Head of caudate nucleus (tissue), 42 donors: ENCODE data around the gene KCTD5.
"Not testable (repeated sequence)": the region's sequence is repeated elsewhere in the genome, so short reads cannot be mapped to it uniquely, and the experiment has no call there.

ENCODE experiments used
- DNase-seq, 42 donors: peaks; one replicate each; pipeline versions ENCODE4 v3.0.0 to v3.0.0-alpha.2; 2020 to 2021; ENCODE audit warnings: mixed read lengths in 7 of 42
- intact Hi-C: fragments of 100-400 bp; cut with DNase I; formaldehyde crosslinking; loops from one replicate; pipeline ENCODE4 v1.15.0; 2022

KCTD5 gene

DNA sequence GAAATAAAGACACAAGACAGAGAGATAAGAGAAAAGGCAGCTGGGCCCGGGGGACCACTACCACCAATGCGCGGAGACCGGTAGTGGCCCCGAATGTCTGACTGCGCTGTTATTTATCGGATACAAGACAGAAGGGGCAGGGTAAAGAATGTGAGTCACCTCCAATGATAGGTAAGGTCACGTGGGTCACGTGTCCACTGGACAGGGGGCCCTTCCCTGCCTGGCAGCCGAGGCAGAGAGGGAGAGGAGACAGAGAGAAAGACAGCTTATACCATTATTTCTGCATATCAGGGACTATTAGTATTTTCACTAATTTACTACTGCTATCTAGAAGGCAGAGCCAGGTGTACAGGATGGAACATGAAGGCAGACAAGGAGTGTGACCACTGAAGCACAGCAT lies 12.7 kb upstream of the KCTD5 start:
- DNase-seq: not testable (repeated sequence)
- intact Hi-C loops: loop anchor here (10.0 kb wide), 1 partner anchor 145 kb away; the partner anchor contains the start of gene AMDHD2

DNA sequence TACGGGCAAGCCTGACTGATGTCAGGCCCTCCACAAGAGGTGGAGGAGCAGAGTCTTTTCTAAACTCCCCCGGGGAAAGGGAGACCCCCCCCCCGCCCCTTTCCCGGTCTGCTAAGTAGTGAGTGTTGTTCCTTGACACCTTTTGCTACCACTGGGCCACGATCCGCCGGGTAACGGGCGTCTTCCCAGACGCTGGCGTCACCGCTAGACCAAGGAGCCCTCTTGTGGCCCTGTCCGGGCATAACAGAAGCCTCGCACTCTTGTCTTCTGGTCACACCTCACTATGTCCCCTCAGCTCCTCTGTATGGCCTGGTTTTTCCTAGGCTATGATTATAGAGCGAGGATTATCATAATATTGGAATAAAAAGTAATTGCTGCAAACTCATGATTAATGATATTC lies 12.3 kb upstream of the KCTD5 start:
- peak; percentile 63 to 90 (median 79) for DNase-seq
- intact Hi-C loops: not testable (repeated sequence)

DNA sequence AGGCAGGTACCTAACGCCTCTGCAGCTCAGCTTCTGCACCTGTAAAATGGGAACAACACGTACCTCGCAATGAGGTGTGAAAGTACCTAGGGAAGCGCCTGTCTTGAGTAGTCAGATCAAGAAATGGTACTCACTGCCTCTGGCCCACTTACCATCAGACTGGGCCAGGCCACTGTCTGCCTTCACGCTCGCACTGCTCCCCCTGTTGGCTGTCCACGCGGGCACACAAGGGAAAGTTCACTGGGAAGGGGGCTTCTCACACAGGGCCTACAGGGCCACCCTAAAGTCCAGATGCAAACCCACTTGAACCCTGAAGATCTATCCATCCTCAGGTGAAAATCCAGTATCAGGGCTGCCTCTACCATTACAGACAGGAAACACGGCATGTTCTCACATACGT lies 11.1 kb upstream of the KCTD5 start:
- DNase-seq: peak in 2 of 42 donors; percentile 12 to 37
- intact Hi-C loops: not testable (repeated sequence)

DNA sequence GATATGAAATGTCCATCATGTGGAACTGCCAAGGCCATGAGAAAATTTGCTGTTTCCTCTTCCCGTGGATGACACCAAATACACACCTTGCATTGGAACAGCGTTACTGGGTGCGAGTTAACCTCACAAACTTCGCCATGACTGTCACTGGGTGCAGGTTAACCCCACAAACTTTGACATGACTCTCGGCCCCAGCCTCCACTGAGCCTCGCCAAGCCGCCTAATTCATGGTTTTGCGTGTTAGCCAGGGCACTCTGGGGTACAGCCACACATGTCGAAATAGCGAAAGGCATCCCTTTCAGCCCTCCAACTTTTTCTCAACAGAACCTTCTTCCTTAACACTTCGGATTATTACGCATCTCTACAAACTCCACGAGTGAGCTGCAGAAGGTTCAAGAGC lies 10.6 kb upstream of the KCTD5 start:
- DNase-seq: peak in 2 of 42 donors; percentile 6 to 35
- intact Hi-C loops: no loop called here

DNA sequence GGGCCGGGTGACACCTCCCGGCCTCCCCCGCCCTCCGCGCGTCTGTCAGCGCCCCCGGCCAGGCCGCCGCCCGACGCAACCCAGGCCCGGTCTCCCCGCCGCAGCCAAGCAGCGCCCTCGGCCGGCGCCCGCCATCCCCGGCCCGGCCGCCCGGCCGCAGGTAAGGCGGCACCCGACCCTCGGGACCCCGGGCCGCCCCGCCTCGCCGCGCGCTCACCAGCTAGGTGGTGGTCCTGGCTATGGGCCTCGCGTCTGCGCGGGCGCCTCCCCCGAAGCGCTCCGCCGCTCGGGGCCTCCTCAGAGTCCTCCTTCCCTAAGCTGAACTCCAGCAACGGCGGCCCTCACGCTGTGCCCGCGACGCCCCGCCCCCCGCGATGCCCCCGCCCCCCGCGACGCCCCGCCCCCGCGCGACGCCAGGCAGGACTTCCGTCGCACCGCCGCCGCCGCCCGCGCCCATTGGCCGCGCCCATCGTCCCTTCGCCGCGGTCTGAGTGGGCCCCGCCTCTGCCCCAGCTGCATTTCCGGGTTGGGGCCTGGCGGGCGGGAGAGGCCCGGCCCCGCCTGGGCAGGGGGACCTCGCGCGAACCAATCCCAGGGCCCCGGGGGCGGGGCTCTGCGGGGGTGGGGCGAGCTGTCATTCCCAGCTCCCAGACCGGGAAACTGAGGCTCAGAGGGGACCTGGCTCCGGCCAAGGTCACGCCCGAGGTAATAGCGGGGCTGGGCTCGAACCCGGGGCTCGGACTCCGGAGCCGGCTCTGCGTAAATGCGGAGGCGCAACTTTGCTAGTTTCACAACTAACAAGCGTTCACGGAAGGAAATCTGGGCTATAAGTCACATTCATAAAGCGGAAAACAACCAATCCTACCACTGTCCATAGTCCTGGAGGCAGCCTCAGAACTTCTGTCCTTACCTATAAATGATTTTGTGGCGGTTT lies 9.0 kb upstream of the KCTD5 start:
- intact Hi-C loops: no loop called here
- peak; percentile 84 to 100 (median 97) for DNase-seq

DNA sequence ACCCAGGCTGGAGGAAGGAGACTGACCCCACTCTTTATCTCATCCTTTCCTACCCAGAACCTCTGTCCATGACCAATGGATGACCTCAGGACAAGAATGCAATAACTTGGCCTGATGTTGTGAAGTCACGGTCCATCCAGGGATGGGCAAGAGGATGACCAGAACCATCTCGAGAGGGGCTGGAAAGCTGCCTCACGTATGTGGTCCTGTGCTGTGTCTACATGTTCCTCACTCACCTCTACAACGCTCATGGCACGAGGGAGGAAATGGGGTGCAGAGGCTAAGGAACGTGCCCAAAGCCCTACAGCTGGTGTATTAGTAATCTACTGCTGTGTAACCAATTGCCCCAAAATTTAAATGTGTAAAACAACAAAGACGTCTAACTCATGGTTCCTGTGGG lies 7.3 kb upstream of the KCTD5 start:
- no peak for DNase-seq
- intact Hi-C loops: no loop called here

DNA sequence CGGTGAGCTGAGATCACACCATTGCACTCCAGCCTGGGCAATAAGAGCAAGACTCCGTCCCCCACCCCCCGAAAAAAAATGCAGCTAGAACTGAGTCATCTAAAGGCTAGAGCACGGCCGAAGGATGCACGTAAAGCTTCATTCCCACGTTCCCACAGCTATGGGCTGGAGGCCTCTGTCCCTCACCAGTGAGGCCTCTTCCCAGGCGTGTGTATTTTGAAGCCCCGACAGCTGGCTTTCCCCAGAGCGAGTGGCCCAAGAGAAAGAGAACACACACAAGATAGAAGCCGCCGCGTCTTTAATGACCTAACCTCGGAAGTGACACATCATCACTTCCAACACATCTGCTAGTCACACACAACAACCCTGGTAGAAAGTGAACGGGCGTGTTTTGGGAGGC lies 6.6 kb upstream of the KCTD5 start:
- intact Hi-C loops: no loop called here
- DNase-seq: peak in 1 of 42 donors; percentile 4

DNA sequence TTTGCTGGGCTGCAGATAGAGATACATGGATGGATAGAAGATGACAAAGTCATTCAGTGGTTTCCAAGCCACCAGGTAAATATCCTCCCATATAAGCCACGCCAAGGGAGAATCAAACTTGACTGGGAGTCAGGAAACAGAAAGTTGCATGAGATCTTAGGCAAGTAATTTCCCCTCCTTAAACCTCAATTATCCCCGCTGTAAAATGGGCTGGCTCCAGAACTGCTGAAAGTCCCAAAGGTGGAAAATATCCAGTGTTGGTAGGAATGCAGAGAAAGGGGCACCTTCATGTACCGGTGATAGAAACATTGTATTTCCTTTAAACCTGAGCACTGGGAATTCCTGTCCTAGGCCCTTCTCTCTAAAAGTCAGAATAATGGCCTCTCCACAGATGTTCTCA lies 5.4 kb upstream of the KCTD5 start:
- intact Hi-C loops, DNase-seq: not testable (repeated sequence)

DNA sequence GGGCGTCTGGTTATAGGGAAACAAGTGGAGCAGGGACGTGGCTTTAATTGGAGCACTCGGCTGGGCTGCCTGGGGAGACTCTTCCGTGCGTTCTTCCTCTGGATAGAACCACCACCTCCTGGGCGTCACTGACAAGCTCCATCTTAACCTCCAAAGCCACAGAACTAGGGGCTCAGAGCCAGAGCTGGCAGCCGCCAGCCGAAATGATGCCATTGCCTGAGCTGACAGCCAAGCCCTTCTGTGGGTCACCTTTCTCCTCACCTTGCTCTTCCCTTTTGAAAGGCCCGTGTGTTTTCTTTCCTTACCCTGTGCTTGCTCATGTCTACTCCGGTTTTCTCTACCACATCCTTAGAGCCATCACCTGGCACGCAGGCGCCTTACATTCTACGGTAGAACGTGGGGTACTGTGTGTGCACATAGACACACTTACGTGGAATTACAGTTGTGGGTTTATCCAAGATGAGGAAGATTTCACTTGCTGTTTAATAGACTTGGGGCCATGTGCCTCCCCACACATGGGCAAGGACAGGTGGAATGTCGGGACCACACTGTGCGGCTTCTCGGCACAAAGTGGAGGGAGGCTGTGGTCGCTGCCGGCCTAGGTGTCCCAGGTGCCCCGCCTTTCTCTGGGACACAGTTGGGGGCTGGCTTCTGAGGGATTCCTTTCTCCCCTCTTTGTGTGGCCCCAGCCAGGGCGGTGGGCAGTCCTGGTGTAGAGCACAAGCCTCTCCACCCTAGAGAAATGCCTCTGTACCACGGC lies 3.9 kb upstream of the KCTD5 start:
- DNase-seq, intact Hi-C loops: not testable (repeated sequence)

DNA sequence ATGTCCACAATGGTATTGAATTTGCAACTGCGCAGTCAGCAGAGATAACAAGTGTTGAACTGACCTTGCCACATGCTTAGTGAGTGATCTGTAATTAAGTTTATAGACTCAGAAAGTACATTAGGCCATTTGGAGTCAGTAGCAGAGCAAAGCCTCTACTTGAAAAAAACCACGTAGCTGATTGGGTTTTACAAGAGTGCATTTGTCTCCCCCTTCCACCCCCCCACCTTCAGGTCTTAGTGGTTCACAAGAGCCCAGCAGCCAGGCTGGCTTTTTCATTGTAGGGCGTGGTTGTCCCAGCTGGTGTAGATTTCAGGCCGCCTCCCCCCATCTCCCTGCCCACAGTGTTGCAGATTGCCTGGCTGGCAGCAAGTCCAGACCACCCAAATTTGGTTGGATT lies 2.4 kb upstream of the KCTD5 start:
- intact Hi-C loops: not testable (repeated sequence)

DNA sequence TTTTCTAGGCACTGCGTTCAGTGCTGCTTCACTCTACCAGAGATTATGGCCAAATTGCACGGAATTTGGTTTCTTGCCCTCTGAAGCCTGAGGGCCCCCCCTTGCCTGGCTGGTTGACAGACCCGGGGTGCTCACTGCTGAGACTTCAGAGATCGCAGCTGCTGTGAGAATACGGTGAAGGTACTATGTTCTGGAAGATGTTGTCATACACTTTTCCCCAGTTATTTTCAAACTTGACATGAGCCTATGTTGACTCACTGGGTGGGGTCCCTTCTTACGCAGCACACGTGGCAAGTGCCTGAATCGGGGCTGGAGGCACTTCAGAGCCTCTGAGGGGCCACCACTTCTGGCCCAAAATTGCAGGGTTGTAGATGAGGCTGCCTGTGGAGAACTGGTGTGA lies 2.0 kb upstream of the KCTD5 start:
- DNase-seq, intact Hi-C loops: not testable (repeated sequence)

More for the DNA sequence above, 2.4 kb upstream of the KCTD5 start:
- DNase-seq: peak in 2 of 42 donors; percentile 9 to 10

DNA sequence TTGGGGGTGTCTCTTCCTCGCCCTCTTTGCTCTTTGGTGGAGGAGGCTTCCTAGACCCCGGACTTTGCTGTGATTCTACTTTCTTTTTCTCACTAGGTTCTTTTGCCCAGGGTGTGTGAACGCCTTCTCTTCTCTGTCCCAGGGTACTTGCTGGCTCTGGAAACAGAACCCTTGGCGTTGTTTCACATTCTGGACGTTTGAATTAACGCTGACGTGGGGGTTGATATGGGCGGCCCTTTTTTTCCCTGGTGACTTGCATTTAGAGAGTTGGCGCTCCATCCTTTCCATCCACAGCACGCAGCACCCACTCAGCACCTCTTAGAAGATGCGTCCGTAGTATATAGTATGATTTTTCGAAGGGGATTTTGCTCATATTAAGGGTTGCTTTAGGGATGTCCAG lies 718 bp downstream of the KCTD5 start:
- intact Hi-C loops: not testable (repeated sequence)

DNA sequence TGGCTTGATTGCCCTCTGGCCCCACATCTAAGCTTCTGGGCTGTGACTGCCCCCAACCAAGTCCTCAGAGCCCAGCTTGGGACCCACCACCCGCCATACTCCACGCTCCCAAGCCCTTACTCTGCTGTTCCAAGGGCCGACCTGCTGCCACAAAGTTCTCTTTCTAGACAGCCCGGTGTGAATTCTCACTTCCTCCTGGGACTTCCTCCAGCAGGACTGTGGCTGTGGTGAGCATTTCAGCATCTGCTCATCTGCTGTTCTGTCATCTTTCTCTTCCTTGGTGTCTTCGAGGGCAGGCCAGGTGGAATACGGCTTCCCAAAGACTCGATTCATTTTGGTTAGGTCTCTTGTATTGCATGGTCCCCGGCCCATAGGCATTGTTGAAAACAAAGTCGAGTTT lies 3.8 kb downstream of the KCTD5 start:
- intact Hi-C loops, DNase-seq: not testable (repeated sequence)

More for the DNA sequence above, 718 bp downstream of the KCTD5 start:
- DNase-seq: peak in 1 of 42 donors; percentile 21

DNA sequence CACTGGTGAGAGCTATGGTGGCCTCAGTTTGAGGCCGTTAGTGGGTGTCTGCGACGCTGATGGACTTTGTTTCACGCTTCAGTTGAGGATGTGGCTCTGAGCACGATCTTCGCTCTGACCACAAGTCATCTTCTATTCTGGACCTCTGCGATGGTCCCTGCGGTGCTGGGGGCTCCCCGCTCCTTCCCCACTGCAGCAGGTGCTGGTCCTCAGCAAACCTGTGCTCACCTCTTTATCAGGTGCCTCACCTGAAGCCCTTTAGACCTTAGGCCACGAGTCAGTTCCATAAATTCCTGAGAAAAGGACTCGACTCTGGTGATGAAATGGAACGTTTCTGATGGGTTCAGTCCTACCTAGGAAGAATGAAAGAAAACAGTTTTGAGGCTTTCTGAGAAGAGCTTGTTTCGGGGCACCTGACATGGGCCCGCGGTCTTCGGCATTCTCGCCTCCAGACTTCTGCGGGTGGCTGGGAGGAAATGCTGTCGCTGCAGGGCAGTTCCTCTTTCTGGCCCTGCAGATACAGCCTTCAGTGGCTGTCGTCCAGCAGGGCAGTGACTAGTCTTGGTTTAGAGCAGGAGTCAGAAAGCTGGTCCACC lies 4.7 kb downstream of the KCTD5 start:
- intact Hi-C loops: no loop called here
- DNase-seq: peak in 22 of 42 donors; percentile 9 to 55 (median 38)

DNA sequence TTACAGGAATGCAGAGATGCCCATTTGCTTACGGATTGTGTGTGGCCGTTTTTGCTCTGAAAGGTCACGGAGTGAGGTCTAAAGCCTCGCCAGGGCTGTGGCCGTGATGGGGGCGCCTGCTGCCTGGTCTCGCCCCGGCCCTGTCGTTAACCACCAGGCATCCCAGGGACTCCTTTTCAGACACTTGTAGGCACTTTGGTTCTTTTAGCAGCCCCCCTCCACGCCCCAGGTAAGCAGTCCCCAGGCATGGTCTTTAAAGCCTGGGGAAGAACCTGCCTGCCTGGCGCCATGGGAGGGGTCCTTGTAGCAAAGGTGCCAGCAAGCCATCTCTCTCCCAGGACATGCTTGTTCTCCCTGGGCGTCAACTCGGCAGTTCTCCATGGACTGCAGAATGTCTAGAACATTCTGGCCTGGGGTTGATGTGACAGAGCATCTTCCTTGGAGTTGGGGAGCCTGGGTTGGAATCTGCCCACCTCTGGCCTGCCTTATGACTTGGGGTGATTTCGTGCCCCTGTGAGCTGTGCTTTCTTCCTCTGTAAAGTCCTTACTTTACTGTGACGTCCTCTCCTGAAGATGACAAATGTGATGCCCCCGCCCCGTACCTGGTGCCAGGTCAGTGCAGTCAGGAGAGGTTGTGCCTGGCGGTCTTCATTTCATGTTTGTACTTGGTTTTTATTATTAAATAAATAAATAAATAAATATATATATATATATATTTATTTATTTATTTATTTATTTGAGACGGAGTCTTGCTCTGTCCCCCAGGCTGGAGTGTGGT lies 5.4 kb downstream of the KCTD5 start:
- peak in 1 of 42 donors; percentile 10 for DNase-seq
- intact Hi-C loops: no loop called here

DNA sequence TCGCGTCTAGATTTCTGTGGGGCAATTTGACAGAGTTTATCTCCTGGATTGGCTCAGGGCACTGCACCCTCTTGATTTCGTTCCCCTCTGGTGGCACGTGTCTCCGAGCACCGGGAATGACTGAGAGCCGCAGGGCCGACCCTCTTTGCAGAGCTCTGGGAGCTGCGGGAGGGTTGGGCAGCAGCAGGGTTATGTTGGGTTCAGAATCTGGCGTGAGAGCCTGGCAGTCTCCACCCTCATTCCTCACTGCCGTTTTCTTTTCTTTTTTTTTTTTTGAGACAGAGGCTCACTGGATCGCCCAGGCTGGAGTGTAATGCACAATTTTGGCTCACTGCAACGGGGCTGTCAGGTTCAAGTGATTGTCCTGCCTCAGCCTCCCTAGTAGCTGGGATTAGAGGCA lies 7.1 kb downstream of the KCTD5 start:
- DNase-seq, intact Hi-C loops: not testable (repeated sequence)

DNA sequence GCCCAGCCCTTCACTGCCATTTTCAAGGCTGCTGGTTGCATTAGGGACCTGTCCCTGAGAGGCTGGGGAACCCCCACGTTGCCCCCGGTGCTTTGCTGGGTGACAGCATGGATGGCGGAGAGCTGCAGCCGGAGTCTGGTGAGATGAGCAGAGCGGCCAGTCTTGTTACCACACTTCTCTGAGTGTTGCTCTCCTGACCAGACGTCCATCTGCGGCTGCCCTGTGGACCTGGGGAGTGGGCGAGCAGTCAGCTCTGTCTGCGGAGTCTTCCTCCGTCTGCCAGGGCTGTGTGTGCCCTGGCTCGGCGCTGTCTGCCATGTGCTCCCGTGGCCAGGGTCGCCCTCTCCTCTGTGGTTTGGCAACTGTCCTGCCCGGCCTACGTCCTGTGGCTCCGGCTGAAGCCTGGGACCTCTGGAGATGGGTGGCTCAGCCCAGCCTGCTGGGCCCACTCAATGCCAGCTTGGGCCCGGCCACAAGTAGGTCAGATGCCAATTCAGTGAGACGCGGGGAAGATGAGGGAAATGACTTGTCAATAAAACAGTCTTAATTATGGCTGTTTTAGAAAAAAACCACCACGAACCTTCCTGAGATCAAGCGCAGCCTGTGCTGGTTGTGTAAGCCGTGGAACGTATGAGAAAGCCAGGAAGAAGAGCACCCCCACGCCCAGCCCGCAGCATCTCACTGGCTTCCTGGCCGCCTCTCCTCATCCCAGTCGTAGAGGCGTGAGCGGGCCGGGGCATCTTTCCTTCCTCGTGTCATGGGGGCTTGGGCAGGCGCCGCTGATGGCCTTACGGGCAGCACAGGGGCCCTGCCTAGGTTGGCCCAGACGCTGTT lies 7.9 kb downstream of the KCTD5 start:
- peak in 8 of 42 donors; percentile 10 to 49 (median 20) for DNase-seq
- intact Hi-C loops: no loop called here

DNA sequence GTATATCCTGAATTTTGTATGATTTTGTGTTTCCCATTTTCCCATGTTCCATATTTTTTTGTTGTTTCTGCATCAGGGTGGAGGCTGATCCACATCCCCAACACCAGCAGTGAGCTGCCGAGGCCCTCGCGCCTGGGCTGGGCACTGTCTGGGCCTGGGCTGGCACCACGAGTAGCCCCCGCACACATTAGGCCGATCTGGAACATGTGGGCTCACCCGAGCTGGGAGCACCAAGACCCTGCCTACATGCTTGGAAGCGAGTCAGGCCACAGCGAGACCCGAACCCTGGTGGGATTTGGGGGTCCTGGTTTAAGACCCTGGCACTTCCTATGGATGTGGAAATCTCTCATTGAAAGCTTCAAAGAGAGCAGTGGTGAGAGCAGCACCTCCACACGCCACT lies 8.5 kb downstream of the KCTD5 start:
- intact Hi-C loops: no loop called here
- no peak for DNase-seq
